ENCODE results near the gene PROM1.

PROM1 gene

DNA sequence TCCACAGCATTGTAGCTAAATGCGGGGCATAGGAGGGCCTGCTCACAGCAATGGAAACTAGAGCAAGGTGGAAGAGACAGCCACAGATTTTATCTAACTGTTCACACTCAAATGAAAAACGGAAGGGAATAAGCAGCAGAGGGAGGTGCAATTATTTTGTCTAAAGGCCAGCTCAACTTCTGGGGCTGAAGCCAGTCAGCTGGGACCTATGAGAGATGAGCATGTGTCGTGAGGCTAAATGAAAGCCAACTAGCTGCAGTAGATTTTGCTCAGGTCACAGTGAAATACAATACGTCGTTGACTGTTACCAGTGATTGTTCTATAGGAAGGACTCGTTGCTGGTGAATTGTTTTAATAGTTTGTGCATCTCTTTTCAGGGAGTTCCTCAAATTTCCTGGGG, 94.4 kb downstream of the PROM1 start:
- Histone ChIP-seq H3K9me3 (no peaks in the 10 kb centered on the region), H3K27me3 (no peaks in the 10 kb centered on the region), H3K4me3 (no peak overlapping the region), H3K27ac (no peak overlapping the region), H3K36me3 (peaks cover 0 to 68% (median 26%) of the 10 kb centered on the region in 3 donors), H3K4me1 (no peaks in the 10 kb centered on the region)
- intact Hi-C loops (cut with DNase I; ENCODE audit: low total_unique reads) = no loop called here
- TF ChIP-seq, protein P1, sequence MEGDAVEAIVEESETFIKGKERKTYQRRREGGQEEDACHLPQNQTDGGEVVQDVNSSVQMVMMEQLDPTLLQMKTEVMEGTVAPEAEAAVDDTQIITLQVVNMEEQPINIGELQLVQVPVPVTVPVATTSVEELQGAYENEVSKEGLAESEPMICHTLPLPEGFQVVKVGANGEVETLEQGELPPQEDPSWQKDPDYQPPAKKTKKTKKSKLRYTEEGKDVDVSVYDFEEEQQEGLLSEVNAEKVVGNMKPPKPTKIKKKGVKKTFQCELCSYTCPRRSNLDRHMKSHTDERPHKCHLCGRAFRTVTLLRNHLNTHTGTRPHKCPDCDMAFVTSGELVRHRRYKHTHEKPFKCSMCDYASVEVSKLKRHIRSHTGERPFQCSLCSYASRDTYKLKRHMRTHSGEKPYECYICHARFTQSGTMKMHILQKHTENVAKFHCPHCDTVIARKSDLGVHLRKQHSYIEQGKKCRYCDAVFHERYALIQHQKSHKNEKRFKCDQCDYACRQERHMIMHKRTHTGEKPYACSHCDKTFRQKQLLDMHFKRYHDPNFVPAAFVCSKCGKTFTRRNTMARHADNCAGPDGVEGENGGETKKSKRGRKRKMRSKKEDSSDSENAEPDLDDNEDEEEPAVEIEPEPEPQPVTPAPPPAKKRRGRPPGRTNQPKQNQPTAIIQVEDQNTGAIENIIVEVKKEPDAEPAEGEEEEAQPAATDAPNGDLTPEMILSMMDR (IDR thresholded peaks at IDR 0.05) = no peak
- no peak for DNase-seq

DNA sequence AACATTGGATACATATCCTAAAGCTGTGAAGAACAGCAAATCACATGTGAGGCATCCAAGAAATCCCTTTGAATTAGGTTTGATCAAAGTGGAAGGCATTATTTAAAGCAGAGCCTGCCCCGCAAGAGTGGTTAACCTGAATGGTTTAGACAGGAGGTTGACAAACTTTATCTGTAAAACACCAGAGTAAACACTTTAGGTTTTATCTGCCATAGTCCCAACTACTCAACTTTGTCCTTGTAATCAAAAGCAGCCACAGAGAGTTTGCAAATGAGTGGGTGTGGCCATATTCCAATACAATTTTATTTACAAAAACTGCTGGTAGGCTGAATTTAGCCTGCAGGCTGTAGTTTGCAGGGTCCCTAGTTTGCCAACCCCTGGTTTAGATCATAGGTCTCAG, 95.6 kb downstream of the PROM1 start:
- H3K9me3 ChIP-seq = no peaks in the 10 kb centered on the region
- no peak overlapping the region for H3K4me3 ChIP-seq
- DNase-seq = no peak
- intact Hi-C loops (cut with DNase I; ENCODE audit: low total_unique reads) = no loop called here
- peaks cover 0 to 69% (median 24%) of the 10 kb centered on the region in 3 donors for H3K36me3 ChIP-seq
- H3K27me3 ChIP-seq = no peaks in the 10 kb centered on the region
- H3K4me1 ChIP-seq = no peaks in the 10 kb centered on the region
- TF ChIP-seq, protein P1 (IDR thresholded peaks at IDR 0.05) = no peak
- H3K27ac ChIP-seq = no peak overlapping the region

DNA sequence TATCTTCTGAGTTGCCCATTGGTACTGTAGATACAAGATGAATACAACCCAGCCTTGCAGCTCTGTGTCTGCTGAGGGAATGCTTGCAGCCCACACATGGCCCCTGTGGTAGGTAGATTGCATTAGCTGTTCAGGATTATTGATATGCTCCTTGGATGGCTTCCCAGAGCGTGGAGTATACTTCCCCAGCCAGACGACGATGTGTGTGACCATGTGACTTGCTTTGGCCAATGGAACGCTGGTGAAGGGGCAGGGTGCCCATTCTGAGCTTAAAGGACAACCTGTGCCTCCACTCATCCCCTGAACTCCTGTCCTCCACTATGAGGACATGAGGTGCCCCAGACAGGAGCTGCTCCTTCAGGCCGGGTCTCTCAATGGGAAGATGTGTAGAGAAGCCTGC, 96.9 kb downstream of the PROM1 start:
- H3K27me3 ChIP-seq = no peaks in the 10 kb centered on the region
- H3K9me3 ChIP-seq = no peaks in the 10 kb centered on the region
- H3K36me3 ChIP-seq = peaks cover 0 to 72% (median 17%) of the 10 kb centered on the region in 3 donors
- intact Hi-C loops (cut with DNase I; ENCODE audit: low total_unique reads) = no loop called here
- H3K4me3 ChIP-seq = no peak overlapping the region
- TF ChIP-seq, protein P1 (IDR thresholded peaks at IDR 0.05) = no peak
- H3K4me1 ChIP-seq = no peaks in the 10 kb centered on the region
- DNase-seq = no peak
- H3K27ac ChIP-seq = no peak overlapping the region

DNA sequence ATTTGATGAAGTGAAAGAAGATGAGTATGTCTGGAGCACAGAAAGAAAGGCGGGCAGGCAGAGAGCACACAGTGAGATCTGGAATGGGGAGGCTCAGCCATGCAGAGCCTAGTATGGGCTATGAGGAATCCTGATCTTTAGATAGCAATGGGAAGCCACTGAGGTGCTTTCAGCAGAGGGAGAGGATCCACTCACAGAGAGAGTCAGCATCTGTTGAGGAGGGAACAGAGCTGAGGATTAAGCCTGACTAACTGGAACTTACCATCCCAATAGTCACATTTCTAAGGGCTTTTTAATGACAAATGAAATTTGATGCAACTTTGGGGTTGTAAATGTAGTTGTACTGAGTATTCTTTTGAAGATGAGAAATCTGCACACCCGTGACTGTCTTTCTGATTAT, 100.2 kb downstream of the PROM1 start:
- peaks cover 0 to 51% (median 9%) of the 10 kb centered on the region in 3 donors for H3K36me3 ChIP-seq
- H3K27me3 ChIP-seq = no peaks in the 10 kb centered on the region
- H3K9me3 ChIP-seq = no peaks in the 10 kb centered on the region
- no peak overlapping the region for H3K27ac ChIP-seq
- DNase-seq = no peak
- intact Hi-C loops (cut with DNase I; ENCODE audit: low total_unique reads) = no loop called here
- no peaks in the 10 kb centered on the region for H3K4me1 ChIP-seq
- TF ChIP-seq, protein P1 (IDR thresholded peaks at IDR 0.05) = no peak
- H3K4me3 ChIP-seq = no peak overlapping the region

DNA sequence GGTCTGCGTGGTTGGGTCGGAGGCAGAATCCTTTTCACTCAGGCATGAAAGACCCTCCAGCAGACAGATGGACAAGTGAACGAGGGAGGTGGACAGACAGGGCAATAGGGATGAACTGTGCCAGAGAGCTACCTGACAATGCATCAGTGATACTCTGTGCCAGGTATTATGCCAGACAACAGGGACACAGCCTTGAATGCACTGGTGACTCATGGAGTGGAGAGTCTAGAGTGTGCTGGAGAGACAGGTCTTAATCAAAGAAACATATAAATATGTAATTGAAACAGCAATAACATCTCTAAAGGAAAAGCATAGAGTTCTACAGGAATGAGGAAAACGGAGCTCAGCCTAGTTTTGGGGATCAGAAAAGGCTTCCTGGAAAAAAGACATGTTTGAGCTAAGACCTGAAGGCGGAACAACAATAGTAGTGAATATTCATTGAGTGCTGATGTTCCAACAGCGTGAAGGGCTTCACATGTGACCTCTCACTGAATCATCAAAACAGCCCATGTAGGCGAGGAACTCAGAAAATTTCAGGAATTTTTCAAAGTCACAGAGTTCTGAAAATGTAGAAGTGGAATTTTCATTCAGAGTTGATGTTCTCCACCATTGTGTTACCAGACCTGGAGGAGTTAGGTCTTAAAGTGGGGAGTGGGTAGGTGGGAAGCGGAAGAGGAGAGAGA, 100.8 kb downstream of the PROM1 start:
- DNase-seq = no peak

More for the DNA sequence above, 100.8 kb downstream of the PROM1 start:
- TF ChIP-seq, protein P1 (IDR thresholded peaks at IDR 0.05) = no peak
- Histone ChIP-seq H3K36me3 (peaks cover 0 to 45% (median 9%) of the 10 kb centered on the region in 3 donors), H3K4me1 (no peaks in the 10 kb centered on the region), H3K27ac (no peak overlapping the region), H3K9me3 (no peaks in the 10 kb centered on the region), H3K27me3 (no peaks in the 10 kb centered on the region), H3K4me3 (no peak overlapping the region)
- intact Hi-C loops (cut with DNase I; ENCODE audit: low total_unique reads) = no loop called here
